OCI-M1 (cell line): ENCODE results near the gene IL9.

ENCODE experiments used
- DNase-seq: peaks from one replicate; lab custom pipeline; 2025; lab: John Stamatoyannopoulos, UW

IL9 gene

DNA sequence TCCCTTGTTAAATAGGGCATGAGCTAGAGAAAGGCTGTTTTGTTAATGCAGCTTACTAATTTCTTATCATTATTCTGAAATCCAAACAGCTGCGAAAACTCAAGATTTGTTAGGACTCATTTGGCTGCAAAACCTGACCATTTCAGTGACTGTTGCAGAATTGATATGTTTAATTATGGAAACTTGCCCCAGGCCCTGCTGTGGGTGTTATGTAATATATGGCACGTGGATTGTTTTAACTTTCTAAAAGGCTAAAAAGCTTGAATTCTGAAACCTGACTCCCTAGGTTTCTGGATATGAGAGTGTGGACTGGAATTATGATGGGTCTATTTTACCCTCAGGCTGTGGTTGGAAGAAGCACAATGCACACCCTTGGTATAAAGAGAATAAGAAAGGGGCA, 4.4 kb downstream of the IL9 start:
- DNase-seq: no peak

- peak; percentile 8 for DNase-seq
These were observed 4.8 kb downstream of the IL9 start for GRCh38 chr5:135890867-135891266.

DNA sequence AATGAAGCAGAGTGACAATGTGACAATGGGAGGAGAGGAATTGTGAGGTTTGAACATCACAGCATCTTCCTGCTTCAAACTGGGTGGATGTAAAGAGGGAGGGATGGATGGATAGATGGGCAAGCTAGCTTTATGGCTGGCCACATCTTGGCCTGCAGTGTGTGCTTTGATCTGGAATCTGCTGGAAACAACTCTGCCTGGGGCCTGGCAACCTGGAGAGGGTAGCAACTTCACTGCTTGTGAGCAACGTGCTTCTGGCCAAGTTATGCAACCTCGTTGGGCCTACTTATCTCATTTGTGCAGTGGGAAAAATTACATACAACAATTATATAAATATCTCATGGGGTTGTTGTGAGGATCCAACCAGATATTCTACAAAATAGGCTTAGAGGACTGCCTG, 5.3 kb downstream of the IL9 start:
- peak; percentile 3 for DNase-seq

GRCh38 chr5:135887881-135888614, 7.6 kb downstream of the IL9 start:
- DNase-seq: no peak

GRCh38 chr5:135887447-135887864, 8.2 kb downstream of the IL9 start:
- DNase-seq: peak; percentile 80

- DNase-seq: no peak
These were observed 9.5 kb downstream of the IL9 start for GRCh38 chr5:135886136-135886535.

GRCh38 chr5:135885031-135885430, 10.6 kb downstream of the IL9 start:
- no peak for DNase-seq

- DNase-seq: peak; percentile 2
These were observed 12.2 kb downstream of the IL9 start for GRCh38 chr5:135883441-135883840.

- DNase-seq: no peak
These were observed 12.6 kb downstream of the IL9 start for GRCh38 chr5:135883026-135883425.

DNA sequence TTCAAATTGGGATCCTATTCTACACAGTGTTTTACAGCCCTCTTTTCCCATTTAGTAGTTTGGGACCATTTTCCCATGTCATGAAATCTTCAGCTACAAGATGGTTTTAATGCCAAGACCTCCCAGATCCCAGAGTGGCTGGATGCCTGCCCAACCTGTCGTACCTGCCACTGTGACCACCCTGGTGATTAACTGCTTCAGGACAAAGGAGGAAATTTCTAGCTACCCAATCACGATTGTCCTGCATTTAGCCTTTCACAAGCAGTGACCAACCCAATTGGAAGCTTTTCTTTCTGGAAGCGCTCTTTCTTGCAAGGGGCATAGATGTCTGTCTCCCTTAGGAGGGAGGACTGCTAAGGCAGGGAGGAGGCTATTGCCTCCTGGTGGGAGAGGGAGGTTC, 13.8 kb downstream of the IL9 start:
- no peak for DNase-seq

GRCh38 chr5:135881244-135881643, 14.4 kb downstream of the IL9 start:
- no peak for DNase-seq

GRCh38 chr5:135880801-135881200, 14.8 kb downstream of the IL9 start:
- no peak for DNase-seq

DNA sequence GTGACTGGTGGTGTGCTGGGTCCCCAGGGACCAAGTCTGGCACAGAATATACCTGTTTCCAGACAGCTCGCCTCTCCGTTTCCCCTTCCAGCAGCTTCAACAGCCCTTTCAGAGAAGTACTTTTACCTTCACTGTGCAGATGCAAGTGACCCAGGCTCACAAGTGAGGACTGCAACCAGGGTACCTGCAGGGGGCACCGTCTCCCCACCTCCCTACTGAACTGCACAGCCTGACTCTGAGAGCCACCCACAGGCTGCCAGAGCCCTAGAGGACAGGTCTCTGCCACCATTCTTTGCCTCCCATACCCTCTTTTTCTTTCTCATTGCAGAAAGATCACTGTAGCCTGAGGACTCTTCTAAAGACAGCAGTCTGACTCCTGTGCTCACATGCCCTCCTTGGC, 15.4 kb downstream of the IL9 start:
- DNase-seq: peak; percentile 25

GRCh38 chr5:135879591-135879990, 16.1 kb downstream of the IL9 start:
- DNase-seq: no peak

GRCh38 chr5:135878156-135878620, 17.5 kb downstream of the IL9 start:
- no peak for DNase-seq

GRCh38 chr5:135877570-135878155, 18.0 kb downstream of the IL9 start:
- DNase-seq: no peak

DNA sequence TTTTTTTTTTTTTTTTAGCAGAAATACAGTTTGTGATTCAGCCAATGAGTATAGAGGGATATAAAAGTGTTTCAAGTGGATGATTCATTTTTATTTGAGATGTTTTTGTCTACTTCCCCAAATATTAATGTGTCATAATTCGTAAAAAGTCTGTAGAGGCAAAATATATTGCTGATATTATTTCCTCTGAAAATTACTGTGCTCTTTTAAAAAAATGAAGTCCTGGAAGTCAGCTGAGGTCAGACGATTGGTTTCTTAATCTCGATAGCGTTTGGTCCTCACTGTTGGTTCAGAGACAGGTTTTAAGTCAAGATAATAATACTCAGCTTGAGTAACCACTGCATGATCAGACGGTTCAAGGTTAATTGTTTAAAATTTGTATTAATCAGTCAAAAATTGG, 19.5 kb downstream of the IL9 start:
- DNase-seq: peak; percentile 26

DNA sequence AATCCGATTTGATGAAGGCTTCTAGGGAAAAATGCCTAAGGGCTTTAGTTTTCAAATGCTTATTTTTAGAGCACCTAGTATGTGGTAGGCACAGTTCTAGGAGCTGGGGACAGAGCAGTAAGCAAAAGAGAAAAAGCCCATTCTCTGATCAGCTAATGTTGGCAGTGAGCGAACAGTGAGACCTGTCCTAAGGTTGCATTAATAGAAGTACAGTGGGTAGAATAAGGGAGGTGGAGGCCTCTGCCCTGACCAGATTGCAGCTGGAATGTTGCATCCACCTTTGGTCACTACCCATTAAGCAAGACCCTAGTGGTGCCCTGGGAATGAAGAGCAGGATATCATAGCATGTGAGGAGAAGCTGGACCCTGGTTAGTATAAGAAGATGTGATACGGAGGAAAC, 20.1 kb downstream of the IL9 start:
- DNase-seq: no peak

DNA sequence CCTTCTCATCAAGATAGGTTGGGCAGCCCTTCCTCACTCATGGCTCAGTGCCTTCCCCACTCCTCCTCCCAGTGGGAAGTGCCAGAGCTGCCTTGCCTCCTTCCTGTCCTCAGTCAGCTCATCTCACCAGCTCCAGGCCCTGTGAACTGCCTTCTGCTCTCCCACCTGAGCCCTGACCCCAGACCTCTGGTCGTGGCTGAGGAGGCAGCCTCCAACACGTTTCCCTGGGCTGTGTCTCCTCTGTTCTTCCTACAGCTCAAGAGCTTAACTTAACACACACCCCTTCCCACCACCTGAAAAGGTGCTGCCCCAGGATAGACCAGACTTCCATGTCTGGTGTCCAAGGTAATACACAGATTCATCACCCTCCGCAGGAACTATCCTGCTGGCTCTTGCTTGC, 21.2 kb downstream of the IL9 start:
- no peak for DNase-seq

- no peak for DNase-seq
These were observed 21.8 kb downstream of the IL9 start for GRCh38 chr5:135873831-135874230.

DNA sequence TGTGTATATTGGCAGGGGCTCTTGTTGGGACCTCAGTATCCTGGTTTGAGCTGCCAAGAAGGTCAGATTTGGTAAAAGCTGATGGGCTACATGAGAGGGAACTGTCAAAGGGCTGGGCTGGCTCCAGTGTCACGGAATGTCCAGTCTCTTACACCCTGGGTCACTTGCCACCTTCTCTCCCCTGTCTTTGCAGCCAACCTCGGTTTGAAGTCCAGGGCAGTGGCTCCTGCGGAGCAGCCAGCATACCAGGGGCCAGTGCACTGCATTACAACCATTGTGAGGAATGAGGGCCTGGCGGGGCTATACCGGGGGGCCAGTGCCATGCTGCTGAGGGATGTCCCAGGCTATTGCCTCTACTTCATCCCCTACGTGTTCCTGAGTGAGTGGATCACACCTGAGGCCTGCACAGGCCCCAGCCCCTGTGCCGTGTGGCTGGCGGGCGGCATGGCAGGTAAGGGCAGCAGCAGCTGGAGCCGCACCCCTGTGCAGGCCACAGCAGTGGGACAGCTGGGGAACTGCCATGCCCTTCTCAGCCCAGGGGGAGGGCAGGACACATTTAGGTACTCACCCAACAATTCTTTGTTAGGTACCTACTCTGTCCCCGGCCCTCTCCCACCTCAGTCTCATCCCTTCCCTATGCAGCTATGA, 24.2 kb downstream of the IL9 start:
- no peak for DNase-seq

GRCh38 chr5:135869935-135870334, 25.7 kb downstream of the IL9 start:
- DNase-seq: no peak

DNA sequence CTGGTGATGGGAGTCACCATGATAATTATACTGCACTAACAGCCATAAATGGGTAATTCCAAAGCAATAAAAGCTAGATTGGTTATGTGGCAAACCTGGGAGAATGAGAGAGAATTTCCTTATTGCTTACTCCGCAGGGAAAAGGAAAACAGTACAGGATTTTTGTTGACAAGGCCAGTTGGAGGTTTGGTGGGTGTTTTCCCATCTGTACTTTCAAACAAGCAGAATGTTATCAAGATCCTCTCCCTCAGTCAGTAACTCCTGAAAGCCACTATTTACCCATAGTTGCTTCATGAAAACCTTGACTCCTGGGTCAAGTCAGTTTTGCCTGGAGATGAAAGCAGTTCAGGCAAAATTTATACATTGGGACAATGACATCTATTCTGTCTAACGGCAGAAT, 26.4 kb downstream of the IL9 start:
- no peak for DNase-seq
